ENCODE measurements around the gene LYSMD2. TPM values are rescaled to one million over a fixed set of nuclear protein-coding genes. Genes with fewer than 3 reads are reported as not detected.

Gene LYSMD2
- total and polyA plus RNA-seq, 2 experiments from 2014 or later = 5.4 to 5.9 TPM

DNA sequence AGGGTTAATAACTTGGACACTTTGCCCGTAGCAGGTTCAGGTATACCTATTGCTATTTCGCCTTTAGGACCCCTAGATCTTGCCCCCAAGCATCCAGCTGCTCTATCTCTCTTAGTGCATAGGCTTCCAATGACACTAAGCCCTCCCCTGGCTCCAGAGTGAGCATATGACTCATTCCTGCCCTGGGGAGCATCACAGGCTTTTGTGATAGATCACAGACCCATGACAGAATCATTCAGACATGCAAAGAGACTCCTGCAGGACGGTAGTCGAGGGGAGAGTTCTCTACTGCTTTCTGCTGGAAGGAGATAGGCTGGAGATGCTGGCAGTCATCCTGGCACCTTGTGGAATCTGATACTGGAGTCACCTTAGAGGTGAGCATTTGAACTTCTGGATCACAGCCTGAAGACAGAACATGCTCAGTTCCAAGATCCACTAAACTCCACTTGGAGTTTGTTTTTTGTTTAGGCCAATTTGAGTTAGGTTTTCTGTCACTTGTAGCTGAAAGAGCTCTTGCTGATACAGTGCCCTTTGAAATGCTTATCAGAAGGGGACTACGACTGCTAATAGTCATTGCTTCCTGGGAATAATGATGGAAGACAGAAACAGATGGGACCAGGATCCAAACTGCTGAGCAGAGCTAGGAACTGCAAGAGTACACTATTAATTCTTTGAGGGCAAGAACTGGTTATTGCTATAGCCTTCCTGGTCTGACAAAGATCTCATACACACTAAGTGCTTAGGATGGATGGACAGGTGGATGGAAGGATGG, 11.0 kb downstream of the LYSMD2 start:
- no peaks in the 10 kb centered on the region; the same call in 2 of the 3 replicates for H3K9me3 Mint-ChIP-seq
- Histone ChIP-seq H3K27ac (ENCODE audit: low read depth) (no peak overlapping the region), H3K4me3 (no peak overlapping the region), H4K20me1 (replicated peaks; ENCODE audit: insufficient read depth) (no peaks in the 10 kb centered on the region), H3F3A (replicated peaks; ENCODE audit: low read depth) (no peaks in the 10 kb centered on the region), H3K36me3 (ENCODE audit: insufficient read depth) (no peaks in the 10 kb centered on the region), H3K4me2 (peak overlapping the region; percentile 30), H3K79me2 (replicated peaks; ENCODE audit: insufficient read depth) (no peaks in the 10 kb centered on the region), H3K4me1 (ENCODE audit: insufficient read depth) (peaks cover 13% of the 10 kb centered on the region; the same call in 1 of the 2 replicates), H2AFZ (no peak overlapping the region), H3K27me3 (ENCODE audit: insufficient read depth) (no peaks in the 10 kb centered on the region), H3K9me2 (ENCODE audit: insufficient read depth) (no peaks in the 10 kb centered on the region)
- DNase-seq (ENCODE audit: low spot score) (peak; percentile 83), ATAC-seq (peak; percentile 99)
- no peak overlapping the region; the same call in 1 of the 2 replicates for H3K27ac Mint-ChIP-seq
- H3K27me3 Mint-ChIP-seq (ENCODE audit: insufficient read depth, low read depth, poor library complexity) = no peaks in the 10 kb centered on the region
- TF ChIP-seq, protein P1, sequence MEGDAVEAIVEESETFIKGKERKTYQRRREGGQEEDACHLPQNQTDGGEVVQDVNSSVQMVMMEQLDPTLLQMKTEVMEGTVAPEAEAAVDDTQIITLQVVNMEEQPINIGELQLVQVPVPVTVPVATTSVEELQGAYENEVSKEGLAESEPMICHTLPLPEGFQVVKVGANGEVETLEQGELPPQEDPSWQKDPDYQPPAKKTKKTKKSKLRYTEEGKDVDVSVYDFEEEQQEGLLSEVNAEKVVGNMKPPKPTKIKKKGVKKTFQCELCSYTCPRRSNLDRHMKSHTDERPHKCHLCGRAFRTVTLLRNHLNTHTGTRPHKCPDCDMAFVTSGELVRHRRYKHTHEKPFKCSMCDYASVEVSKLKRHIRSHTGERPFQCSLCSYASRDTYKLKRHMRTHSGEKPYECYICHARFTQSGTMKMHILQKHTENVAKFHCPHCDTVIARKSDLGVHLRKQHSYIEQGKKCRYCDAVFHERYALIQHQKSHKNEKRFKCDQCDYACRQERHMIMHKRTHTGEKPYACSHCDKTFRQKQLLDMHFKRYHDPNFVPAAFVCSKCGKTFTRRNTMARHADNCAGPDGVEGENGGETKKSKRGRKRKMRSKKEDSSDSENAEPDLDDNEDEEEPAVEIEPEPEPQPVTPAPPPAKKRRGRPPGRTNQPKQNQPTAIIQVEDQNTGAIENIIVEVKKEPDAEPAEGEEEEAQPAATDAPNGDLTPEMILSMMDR (conservative IDR thresholded peaks at IDR 0.05; ENCODE audit: low read depth in 2 of 2) = no peak
- TF ChIP-seq, protein P2, sequence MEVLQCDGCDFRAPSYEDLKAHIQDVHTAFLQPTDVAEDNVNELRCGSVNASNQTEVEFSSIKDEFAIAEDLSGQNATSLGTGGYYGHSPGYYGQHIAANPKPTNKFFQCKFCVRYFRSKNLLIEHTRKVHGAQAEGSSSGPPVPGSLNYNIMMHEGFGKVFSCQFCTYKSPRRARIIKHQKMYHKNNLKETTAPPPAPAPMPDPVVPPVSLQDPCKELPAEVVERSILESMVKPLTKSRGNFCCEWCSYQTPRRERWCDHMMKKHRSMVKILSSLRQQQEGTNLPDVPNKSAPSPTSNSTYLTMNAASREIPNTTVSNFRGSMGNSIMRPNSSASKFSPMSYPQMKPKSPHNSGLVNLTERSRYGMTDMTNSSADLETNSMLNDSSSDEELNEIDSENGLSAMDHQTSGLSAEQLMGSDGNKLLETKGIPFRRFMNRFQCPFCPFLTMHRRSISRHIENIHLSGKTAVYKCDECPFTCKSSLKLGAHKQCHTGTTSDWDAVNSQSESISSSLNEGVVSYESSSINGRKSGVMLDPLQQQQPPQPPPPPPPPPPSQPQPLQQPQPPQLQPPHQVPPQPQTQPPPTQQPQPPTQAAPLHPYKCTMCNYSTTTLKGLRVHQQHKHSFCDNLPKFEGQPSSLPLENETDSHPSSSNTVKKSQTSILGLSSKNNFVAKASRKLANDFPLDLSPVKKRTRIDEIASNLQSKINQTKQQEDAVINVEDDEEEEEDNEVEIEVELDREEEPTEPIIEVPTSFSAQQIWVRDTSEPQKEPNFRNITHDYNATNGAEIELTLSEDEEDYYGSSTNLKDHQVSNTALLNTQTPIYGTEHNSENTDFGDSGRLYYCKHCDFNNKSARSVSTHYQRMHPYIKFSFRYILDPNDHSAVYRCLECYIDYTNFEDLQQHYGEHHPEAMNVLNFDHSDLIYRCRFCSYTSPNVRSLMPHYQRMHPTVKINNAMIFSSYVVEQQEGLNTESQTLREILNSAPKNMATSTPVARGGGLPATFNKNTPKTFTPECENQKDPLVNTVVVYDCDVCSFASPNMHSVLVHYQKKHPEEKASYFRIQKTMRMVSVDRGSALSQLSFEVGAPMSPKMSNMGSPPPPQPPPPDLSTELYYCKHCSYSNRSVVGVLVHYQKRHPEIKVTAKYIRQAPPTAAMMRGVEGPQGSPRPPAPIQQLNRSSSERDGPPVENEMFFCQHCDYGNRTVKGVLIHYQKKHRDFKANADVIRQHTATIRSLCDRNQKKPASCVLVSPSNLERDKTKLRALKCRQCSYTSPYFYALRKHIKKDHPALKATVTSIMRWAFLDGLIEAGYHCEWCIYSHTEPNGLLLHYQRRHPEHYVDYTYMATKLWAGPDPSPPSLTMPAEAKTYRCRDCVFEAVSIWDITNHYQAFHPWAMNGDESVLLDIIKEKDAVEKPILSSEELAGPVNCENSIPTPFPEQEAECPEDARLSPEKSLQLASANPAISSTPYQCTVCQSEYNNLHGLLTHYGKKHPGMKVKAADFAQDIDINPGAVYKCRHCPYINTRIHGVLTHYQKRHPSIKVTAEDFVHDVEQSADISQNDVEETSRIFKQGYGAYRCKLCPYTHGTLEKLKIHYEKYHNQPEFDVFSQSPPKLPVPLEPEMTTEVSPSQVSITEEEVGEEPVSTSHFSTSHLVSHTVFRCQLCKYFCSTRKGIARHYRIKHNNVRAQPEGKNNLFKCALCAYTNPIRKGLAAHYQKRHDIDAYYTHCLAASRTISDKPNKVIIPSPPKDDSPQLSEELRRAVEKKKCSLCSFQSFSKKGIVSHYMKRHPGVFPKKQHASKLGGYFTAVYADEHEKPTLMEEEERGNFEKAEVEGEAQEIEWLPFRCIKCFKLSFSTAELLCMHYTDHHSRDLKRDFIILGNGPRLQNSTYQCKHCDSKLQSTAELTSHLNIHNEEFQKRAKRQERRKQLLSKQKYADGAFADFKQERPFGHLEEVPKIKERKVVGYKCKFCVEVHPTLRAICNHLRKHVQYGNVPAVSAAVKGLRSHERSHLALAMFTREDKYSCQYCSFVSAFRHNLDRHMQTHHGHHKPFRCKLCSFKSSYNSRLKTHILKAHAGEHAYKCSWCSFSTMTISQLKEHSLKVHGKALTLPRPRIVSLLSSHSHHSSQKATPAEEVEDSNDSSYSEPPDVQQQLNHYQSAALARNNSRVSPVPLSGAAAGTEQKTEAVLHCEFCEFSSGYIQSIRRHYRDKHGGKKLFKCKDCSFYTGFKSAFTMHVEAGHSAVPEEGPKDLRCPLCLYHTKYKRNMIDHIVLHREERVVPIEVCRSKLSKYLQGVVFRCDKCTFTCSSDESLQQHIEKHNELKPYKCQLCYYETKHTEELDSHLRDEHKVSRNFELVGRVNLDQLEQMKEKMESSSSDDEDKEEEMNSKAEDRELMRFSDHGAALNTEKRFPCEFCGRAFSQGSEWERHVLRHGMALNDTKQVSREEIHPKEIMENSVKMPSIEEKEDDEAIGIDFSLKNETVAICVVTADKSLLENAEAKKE (CRISPR knock-in tag; IDR thresholded peaks at IDR 0.05) = 0 out of 2 replicates have a peak, but pooled peaks have one; percentile 12
- TF ChIP-seq NANOG (IDR thresholded peaks at IDR 0.05; ENCODE audit: borderline replicate concordance) = no peak
- peak; percentile 37; the same call in 1 of the 2 replicates for TF ChIP-seq CREB1 (CRISPR knock-in tag; IDR thresholded peaks at IDR 0.05; ENCODE audit: low read depth)
- TF ChIP-seq, protein P3, sequence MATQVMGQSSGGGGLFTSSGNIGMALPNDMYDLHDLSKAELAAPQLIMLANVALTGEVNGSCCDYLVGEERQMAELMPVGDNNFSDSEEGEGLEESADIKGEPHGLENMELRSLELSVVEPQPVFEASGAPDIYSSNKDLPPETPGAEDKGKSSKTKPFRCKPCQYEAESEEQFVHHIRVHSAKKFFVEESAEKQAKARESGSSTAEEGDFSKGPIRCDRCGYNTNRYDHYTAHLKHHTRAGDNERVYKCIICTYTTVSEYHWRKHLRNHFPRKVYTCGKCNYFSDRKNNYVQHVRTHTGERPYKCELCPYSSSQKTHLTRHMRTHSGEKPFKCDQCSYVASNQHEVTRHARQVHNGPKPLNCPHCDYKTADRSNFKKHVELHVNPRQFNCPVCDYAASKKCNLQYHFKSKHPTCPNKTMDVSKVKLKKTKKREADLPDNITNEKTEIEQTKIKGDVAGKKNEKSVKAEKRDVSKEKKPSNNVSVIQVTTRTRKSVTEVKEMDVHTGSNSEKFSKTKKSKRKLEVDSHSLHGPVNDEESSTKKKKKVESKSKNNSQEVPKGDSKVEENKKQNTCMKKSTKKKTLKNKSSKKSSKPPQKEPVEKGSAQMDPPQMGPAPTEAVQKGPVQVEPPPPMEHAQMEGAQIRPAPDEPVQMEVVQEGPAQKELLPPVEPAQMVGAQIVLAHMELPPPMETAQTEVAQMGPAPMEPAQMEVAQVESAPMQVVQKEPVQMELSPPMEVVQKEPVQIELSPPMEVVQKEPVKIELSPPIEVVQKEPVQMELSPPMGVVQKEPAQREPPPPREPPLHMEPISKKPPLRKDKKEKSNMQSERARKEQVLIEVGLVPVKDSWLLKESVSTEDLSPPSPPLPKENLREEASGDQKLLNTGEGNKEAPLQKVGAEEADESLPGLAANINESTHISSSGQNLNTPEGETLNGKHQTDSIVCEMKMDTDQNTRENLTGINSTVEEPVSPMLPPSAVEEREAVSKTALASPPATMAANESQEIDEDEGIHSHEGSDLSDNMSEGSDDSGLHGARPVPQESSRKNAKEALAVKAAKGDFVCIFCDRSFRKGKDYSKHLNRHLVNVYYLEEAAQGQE (IDR thresholded peaks at IDR 0.05; ENCODE audit: unreplicated experiment) = no peak
- no peak for TF ChIP-seq ZNF331 (CRISPR knock-in tag; IDR thresholded peaks at IDR 0.05; ENCODE audit: low read depth)
- TF ChIP-seq STAT1 (IDR thresholded peaks at IDR 0.05; ENCODE audit: unreplicated experiment) = no peak
- H3K4me1 Mint-ChIP-seq = peaks cover 35% of the 10 kb centered on the region
- H3K4me3 Mint-ChIP-seq = peak overlapping the region; percentile 30; the same call in 2 of the 3 replicates
- H3K36me3 Mint-ChIP-seq (ENCODE audit: low read depth) = no peaks in the 10 kb centered on the region; the same call in 2 of the 3 replicates
